ENCODE data around the gene PRSS1.

- TF ChIP-seq CTCF (IDR thresholded peaks at IDR 0.05) (no peak), EP300 (IDR thresholded peaks at IDR 0.05) (no peak), POLR2A (IDR thresholded peaks at IDR 0.05) (no peak), POLR2AphosphoS5 (IDR thresholded peaks at IDR 0.05) (no peak)
Measured at GRCh38 chr7:142767451-142767850, 18.2 kb downstream of the PRSS1 start.

Measured in gastroesophageal sphincter (tissue), 3 donors.